Right lobe of liver (tissue), 6 donors: ENCODE data around the gene ZBTB2. TPM values are rescaled to one million over a fixed set of nuclear protein-coding genes. Genes with fewer than 3 reads are reported as not detected.
A peak's percentile ranks its signal among the peaks of the same experiment; 100 is the strongest.

ENCODE experiments used
- ATAC-seq, 4 donors: fragments of 200-7000 bp; cut with Tn5 transposase; one replicate each; pipeline ENCODE4 v1.9.1; 2020; ENCODE audit warnings: mild to moderate bottlenecking in 4 of 4, moderate library complexity in 4 of 4
- DNase-seq, 3 donors: peaks; one replicate each; pipeline ENCODE4 v3.0.0-alpha.2; 2020
- H3K27ac ChIP-seq, 3 donors: fragments of 200-600 bp; one replicate each; pipeline ENCODE4 v1.8.0; 2022
- H3K27me3 ChIP-seq, 2 donors: fragments of 200-600 bp; one replicate each; pipeline ENCODE4 v1.8.0; 2022
- H3K36me3 ChIP-seq, 4 donors: fragments of 200-600 bp; sonication (generic) in 1 of 4; one replicate each; pipeline versions ENCODE4 v1.5.1 to v1.8.0; 2017 to 2022; ENCODE audit warnings: control low read depth in 1 of 4
- H3K4me1 ChIP-seq, 4 donors: fragments of 200-600 bp; sonication (generic) in 1 of 4; one replicate each; pipeline versions ENCODE4 v1.5.1 to v1.8.0; 2017 to 2022; ENCODE audit warnings: control low read depth in 1 of 4
- H3K4me3 ChIP-seq, 3 donors: fragments of 200-600 bp; one replicate each; pipeline ENCODE4 v1.8.0; 2022
- H3K9me3 ChIP-seq, 4 donors: fragments of 200-600 bp; sonication (generic) in 1 of 4; one replicate each; pipeline versions ENCODE4 v1.5.1 to v1.8.0; 2017 to 2022; ENCODE audit warnings: control low read depth in 1 of 4
- CTCF ChIP-seq, 4 donors: fragments of 200-600 bp in 3 of 4; fragments of 450-650 bp in 1 of 4; IDR thresholded peaks; one replicate each; pipeline versions ENCODE4 v1.5.1 to v1.8.0; 2016 to 2022; ENCODE audit warnings: antibody characterized with exemption in 4 of 4, mild to moderate bottlenecking in 2 of 4
- POLR2A ChIP-seq: fragments of 450-650 bp; IDR thresholded peaks from one replicate; pipeline ENCODE4 v1.6.1; 2017; ENCODE audit warnings: antibody characterized with exemption, mild to moderate bottlenecking
- WGBS: methylation state at CpG from one replicate; pipeline ENCODE4 v1.1.6; 2018; ENCODE audit warnings: low coverage, low lambda C conversion rate; ENCODE audit not compliant: insufficient coverage; ENCODE audit errors: missing lambda C conversion rate; 5-methylcytosine and 5-hydroxymethylcytosine counted together
- intact Hi-C, 2 donors: fragments of 100-400 bp; cut with DNase I; formaldehyde crosslinking; loops; one replicate each; pipeline versions ENCODE4 v1.11.2 to v1.14.1; 2022
- total RNA-seq, 6 experiments: library from RNA; depleted of rRNA in 2 of 6; stranded (reverse); fragments of >200 nt in 2 of 6; fragmentation: NEBNext Ultra II Directional in 3 of 6; extraction: Animal tissue kit (Norgen Biotek cat#: 25700) in 3 of 6; gene quantifications; one replicate each; pipeline versions ENCODE4 v1.1.0 to v1.2.4, GENCODE V29; 2016 to 2023
- donor health status: DM: no; HTN: yes; CAD: no.
- donor health status: DM: no; HTN: no; CAD: no.
- donor health status: DM: no; HTN: no; CAD: no.
- donor health status: DM: no; HTN: yes; CAD: no.
- donor health status: DM: no; HTN: yes; CAD: no.

Gene ZBTB2
- total RNA-seq, 6 experiments from 2014 or later, result 3.2 to 6.0 (median 4.5) TPM

GRCh38 chr6:151381722-151382121 lies 9.6 kb downstream of the ZBTB2 start:
- no peaks in the 10 kb centered on the region for H3K9me3 ChIP-seq
- H3K27me3 ChIP-seq, result no peaks in the 10 kb centered on the region
- peaks cover 0 to 16% (median 5%) of the 10 kb centered on the region in 4 donors for H3K4me1 ChIP-seq
- ATAC-seq, result no peak
- H3K36me3 ChIP-seq, result no peaks in the 10 kb centered on the region
- no peak overlapping the region for H3K4me3 ChIP-seq
- 80% methylated on average over 4 of the region's 4 CpGs for WGBS
- intact Hi-C loops, result no loop called here
- TF ChIP-seq POLR2A, result no peak
- H3K27ac ChIP-seq, result no peak overlapping the region
- DNase-seq, result no peak

- H3K4me3 ChIP-seq, result no peak overlapping the region
- TF ChIP-seq POLR2A (no peak), CTCF (IDR thresholded peaks at IDR 0.05) (no peak)
- peak overlapping the region in 1 of 3 donors; percentile 37 for H3K27ac ChIP-seq
- peaks cover 0 to 16% (median 5%) of the 10 kb centered on the region in 4 donors for H3K4me1 ChIP-seq
- H3K9me3 ChIP-seq, result no peaks in the 10 kb centered on the region
- H3K36me3 ChIP-seq, result no peaks in the 10 kb centered on the region
- DNase-seq (no peak), ATAC-seq (no peak)
- intact Hi-C loops, result no loop called here
- whole genome bisulfite sequencing, result no CpG with 5 or more reads among the region's 1 CpG
- H3K27me3 ChIP-seq, result no peaks in the 10 kb centered on the region
Observed at GRCh38 chr6:151380848-151381205, 10.5 kb downstream of the ZBTB2 start.

- intact Hi-C loops, result no loop called here
- Histone ChIP-seq H3K36me3 (no peaks in the 10 kb centered on the region), H3K4me3 (no peak overlapping the region), H3K4me1 (peaks cover 0 to 10% (median 3%) of the 10 kb centered on the region in 4 donors), H3K27ac (peak overlapping the region in 2 of 3 donors; percentile 25 to 37), H3K27me3 (no peaks in the 10 kb centered on the region), H3K9me3 (no peaks in the 10 kb centered on the region)
- peak; percentile 39 to 77 (median 60) for ATAC-seq
- 58% methylated on average over 11 of the region's 14 CpGs for WGBS
- TF ChIP-seq CTCF (IDR thresholded peaks at IDR 0.05), result no peak
- no peak for TF ChIP-seq POLR2A
- no peak for DNase-seq
Observed at GRCh38 chr6:151379933-151380847, 11.2 kb downstream of the ZBTB2 start.

GRCh38 chr6:151377095-151377494 lies 14.3 kb downstream of the ZBTB2 start:
- H3K4me3 ChIP-seq, result no peak overlapping the region
- TF ChIP-seq POLR2A (no peak), CTCF (IDR thresholded peaks at IDR 0.05) (no peak)
- H3K27me3 ChIP-seq, result no peaks in the 10 kb centered on the region
- H3K9me3 ChIP-seq, result no peaks in the 10 kb centered on the region
- intact Hi-C loops, result no loop called here
- DNase-seq, result no peak
- WGBS, result 76% methylated on average over 3 of the region's 3 CpGs
- ATAC-seq, result no peak
- H3K4me1 ChIP-seq, result peaks cover 0 to 11% (median 3%) of the 10 kb centered on the region in 4 donors
- H3K27ac ChIP-seq, result no peak overlapping the region
- H3K36me3 ChIP-seq, result peaks cover 0 to 3% (median 0%) of the 10 kb centered on the region in 4 donors

- no peak overlapping the region for H3K27ac ChIP-seq
- DNase-seq (no peak), ATAC-seq (no peak)
- TF ChIP-seq CTCF (IDR thresholded peaks at IDR 0.05), result no peak
- TF ChIP-seq POLR2A, result no peak
- intact Hi-C loops, result no loop called here
- H3K36me3 ChIP-seq, result peaks cover 0 to 10% (median 2%) of the 10 kb centered on the region in 4 donors
- peaks cover 0 to 11% (median 3%) of the 10 kb centered on the region in 4 donors for H3K4me1 ChIP-seq
- H3K27me3 ChIP-seq, result no peaks in the 10 kb centered on the region
- H3K4me3 ChIP-seq, result no peak overlapping the region
- 56% methylated on average over 1 of the region's 1 CpG for WGBS
- H3K9me3 ChIP-seq, result no peaks in the 10 kb centered on the region
Observed at GRCh38 chr6:151376440-151376839, 14.9 kb downstream of the ZBTB2 start.
